ENCODE data around the gene NQO2. TPM values are rescaled to one million over a fixed set of nuclear protein-coding genes. Genes with fewer than 3 reads are reported as not detected.

NQO2 gene
- total RNA-seq, 1 experiment from 2014 or later: 82.9 TPM

DNA sequence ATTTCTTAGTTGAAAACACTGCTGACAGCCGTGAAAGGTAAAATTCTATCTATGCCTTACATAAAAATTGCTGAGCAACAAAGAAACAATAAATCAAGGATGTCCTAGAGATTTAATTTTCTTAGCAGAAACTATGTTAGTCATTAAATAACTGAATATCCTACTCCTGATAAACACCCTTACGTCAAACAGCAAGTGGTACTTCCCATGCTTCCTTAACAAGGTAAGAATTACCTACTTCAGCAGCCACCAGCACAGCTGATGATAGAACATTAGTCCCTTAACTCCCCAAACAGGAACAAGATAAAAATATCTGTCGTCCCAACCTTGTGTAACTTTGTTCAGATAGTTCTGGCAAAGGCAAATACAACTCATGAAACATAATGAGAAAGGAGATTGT, 37.1 kb upstream of the NQO2 start:
- no peak overlapping the region for H3K27ac ChIP-seq (ENCODE audit: low read depth, low read length)
- POLR2A ChIA-PET: interaction anchor here (0.7 kb wide), 1 partner anchor 75 kb away, joined by 3 read pairs; no protein-coding TSS in a partner anchor
- ATAC-seq: no peak
- peaks cover 22% of the 10 kb centered on the region for H3K79me2 ChIP-seq (ENCODE audit: insufficient read depth, low read length)
- TF ChIP-seq RAD21 (IDR thresholded peaks at IDR 0.05; ENCODE audit: low read depth) (no peak), EZH2phosphoT487 (IDR thresholded peaks at IDR 0.05; ENCODE audit: borderline replicate concordance) (no peak), SIN3A (IDR thresholded peaks at IDR 0.05; ENCODE audit: low read depth) (no peak), ZFX (IDR thresholded peaks at IDR 0.05) (no peak), FOSL1 (IDR thresholded peaks at IDR 0.05; ENCODE audit: low read depth) (no peak), ELF1 (IDR thresholded peaks at IDR 0.05; ENCODE audit: borderline replicate concordance, low read depth) (no peak), POLR2A (IDR thresholded peaks at IDR 0.05; ENCODE audit: borderline replicate concordance, extremely low read depth, insufficient read depth, insufficient read length) (no peak), SP1 (IDR thresholded peaks at IDR 0.05; ENCODE audit: low read depth) (no peak), CEBPB (IDR thresholded peaks at IDR 0.05; ENCODE audit: low read depth) (no peak), JUND (IDR thresholded peaks at IDR 0.05) (no peak), TCF7L2 (IDR thresholded peaks at IDR 0.05; ENCODE audit: borderline replicate concordance, extremely low read depth, insufficient read depth, insufficient read length) (no peak), EGR1 (IDR thresholded peaks at IDR 0.05; ENCODE audit: low read depth) (no peak)
- TF ChIP-seq, protein P1, sequence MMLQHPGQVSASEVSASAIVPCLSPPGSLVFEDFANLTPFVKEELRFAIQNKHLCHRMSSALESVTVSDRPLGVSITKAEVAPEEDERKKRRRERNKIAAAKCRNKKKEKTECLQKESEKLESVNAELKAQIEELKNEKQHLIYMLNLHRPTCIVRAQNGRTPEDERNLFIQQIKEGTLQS (IDR thresholded peaks at IDR 0.05): no peak
- TF ChIP-seq, protein P2, sequence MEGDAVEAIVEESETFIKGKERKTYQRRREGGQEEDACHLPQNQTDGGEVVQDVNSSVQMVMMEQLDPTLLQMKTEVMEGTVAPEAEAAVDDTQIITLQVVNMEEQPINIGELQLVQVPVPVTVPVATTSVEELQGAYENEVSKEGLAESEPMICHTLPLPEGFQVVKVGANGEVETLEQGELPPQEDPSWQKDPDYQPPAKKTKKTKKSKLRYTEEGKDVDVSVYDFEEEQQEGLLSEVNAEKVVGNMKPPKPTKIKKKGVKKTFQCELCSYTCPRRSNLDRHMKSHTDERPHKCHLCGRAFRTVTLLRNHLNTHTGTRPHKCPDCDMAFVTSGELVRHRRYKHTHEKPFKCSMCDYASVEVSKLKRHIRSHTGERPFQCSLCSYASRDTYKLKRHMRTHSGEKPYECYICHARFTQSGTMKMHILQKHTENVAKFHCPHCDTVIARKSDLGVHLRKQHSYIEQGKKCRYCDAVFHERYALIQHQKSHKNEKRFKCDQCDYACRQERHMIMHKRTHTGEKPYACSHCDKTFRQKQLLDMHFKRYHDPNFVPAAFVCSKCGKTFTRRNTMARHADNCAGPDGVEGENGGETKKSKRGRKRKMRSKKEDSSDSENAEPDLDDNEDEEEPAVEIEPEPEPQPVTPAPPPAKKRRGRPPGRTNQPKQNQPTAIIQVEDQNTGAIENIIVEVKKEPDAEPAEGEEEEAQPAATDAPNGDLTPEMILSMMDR (IDR thresholded peaks at IDR 0.05 in 2 of 3, conservative IDR thresholded peaks at IDR 0.05 in 1 of 3; ENCODE audit: borderline replicate concordance in 1 of 3, insufficient read depth in 1 of 3, low read depth in 2 of 3, low read length in 2 of 3): no peak
- TF ChIP-seq, protein P3, sequence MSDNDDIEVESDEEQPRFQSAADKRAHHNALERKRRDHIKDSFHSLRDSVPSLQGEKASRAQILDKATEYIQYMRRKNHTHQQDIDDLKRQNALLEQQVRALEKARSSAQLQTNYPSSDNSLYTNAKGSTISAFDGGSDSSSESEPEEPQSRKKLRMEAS (IDR thresholded peaks at IDR 0.05): no peak
- TF ChIP-seq, protein P4, sequence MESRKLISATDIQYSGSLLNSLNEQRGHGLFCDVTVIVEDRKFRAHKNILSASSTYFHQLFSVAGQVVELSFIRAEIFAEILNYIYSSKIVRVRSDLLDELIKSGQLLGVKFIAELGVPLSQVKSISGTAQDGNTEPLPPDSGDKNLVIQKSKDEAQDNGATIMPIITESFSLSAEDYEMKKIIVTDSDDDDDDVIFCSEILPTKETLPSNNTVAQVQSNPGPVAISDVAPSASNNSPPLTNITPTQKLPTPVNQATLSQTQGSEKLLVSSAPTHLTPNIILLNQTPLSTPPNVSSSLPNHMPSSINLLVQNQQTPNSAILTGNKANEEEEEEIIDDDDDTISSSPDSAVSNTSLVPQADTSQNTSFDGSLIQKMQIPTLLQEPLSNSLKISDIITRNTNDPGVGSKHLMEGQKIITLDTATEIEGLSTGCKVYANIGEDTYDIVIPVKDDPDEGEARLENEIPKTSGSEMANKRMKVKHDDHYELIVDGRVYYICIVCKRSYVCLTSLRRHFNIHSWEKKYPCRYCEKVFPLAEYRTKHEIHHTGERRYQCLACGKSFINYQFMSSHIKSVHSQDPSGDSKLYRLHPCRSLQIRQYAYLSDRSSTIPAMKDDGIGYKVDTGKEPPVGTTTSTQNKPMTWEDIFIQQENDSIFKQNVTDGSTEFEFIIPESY (IDR thresholded peaks at IDR 0.05; ENCODE audit: extremely low read depth, insufficient replicate concordance, low read length): no peak
- TF ChIP-seq, protein P5, sequence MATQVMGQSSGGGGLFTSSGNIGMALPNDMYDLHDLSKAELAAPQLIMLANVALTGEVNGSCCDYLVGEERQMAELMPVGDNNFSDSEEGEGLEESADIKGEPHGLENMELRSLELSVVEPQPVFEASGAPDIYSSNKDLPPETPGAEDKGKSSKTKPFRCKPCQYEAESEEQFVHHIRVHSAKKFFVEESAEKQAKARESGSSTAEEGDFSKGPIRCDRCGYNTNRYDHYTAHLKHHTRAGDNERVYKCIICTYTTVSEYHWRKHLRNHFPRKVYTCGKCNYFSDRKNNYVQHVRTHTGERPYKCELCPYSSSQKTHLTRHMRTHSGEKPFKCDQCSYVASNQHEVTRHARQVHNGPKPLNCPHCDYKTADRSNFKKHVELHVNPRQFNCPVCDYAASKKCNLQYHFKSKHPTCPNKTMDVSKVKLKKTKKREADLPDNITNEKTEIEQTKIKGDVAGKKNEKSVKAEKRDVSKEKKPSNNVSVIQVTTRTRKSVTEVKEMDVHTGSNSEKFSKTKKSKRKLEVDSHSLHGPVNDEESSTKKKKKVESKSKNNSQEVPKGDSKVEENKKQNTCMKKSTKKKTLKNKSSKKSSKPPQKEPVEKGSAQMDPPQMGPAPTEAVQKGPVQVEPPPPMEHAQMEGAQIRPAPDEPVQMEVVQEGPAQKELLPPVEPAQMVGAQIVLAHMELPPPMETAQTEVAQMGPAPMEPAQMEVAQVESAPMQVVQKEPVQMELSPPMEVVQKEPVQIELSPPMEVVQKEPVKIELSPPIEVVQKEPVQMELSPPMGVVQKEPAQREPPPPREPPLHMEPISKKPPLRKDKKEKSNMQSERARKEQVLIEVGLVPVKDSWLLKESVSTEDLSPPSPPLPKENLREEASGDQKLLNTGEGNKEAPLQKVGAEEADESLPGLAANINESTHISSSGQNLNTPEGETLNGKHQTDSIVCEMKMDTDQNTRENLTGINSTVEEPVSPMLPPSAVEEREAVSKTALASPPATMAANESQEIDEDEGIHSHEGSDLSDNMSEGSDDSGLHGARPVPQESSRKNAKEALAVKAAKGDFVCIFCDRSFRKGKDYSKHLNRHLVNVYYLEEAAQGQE (IDR thresholded peaks at IDR 0.05; ENCODE audit: low read depth): no peak
- DNase-seq (ENCODE audit: low read depth, low spot score): no peak
- BruUV-seq (replicated peaks): no TSS peak
- intact Hi-C loops (cut with micrococcal nuclease): no loop called here
- RAD21 ChIA-PET (ENCODE audit: low non-redundant PET in 1 of 2, low total read pairs in 2 of 2, uncharacterized antibody in 2 of 2, unreplicated experiment in 2 of 2): no interaction called here
- H3K27me3 ChIP-seq (ENCODE audit: insufficient read depth, low read length): no peaks in the 10 kb centered on the region
- H2AFZ ChIP-seq (ENCODE audit: low read depth, low read length, poor library complexity, severe bottlenecking): no peak overlapping the region
- H3K9me2 ChIP-seq (ENCODE audit: insufficient read depth): no peaks in the 10 kb centered on the region
- H3K4me1 ChIP-seq (ENCODE audit: control insufficient read depth in 1 of 2, insufficient read depth in 2 of 2, low read length in 2 of 2): peaks cover 4 to 32% of the 10 kb centered on the region in 2 experiments
- H3K36me3 ChIP-seq (ENCODE audit: control insufficient read depth in 1 of 2, insufficient read depth in 2 of 2, low read length in 2 of 2): 0 out of 4 replicates have a peak, but pooled peaks cover 0 to 3% of the 10 kb centered on the region in 2 experiments
- no peak overlapping the region for H3K9ac ChIP-seq (ENCODE audit: low read length)
- H3K9me3 ChIP-seq (ENCODE audit: control insufficient read depth in 1 of 2, insufficient read depth in 1 of 2, low read depth in 1 of 2, low read length in 2 of 2): no peaks in the 10 kb centered on the region
- H4K20me1 ChIP-seq (ENCODE audit: insufficient read depth): no peaks in the 10 kb centered on the region
- H3K4me2 ChIP-seq (ENCODE audit: low read length): no peak overlapping the region
- CTCF ChIA-PET: interaction anchor here (1.0 to 1.7 kb wide), 3 partner anchors 10 to 171 kb away, joined by 3 to 12 read pairs (median 3); no protein-coding TSS in a partner anchor
- H3K4me3 ChIP-seq (replicated peaks in 1 of 2; ENCODE audit: low read depth in 1 of 2, low read length in 2 of 2): no peak overlapping the region
